Smooth muscle cell (in vitro differentiated cells): ENCODE results near the gene SH2D4B. TPM values are rescaled to one million over a fixed set of nuclear protein-coding genes. Genes with fewer than 3 reads are reported as not detected.

Experiments
- DNase-seq: peaks from one replicate; lab custom pipeline; 2025; ENCODE audit not compliant: unreplicated experiment; lab: John Stamatoyannopoulos, UW
- H2AFZ ChIP-seq: fragments of 200-600 bp; sonication (generic); 2 replicates; pipeline ENCODE4 v1.6.0; 2016; ENCODE audit warnings: antibody characterized with exemption, low read depth, mild to moderate bottlenecking
- H3F3A ChIP-seq: fragments of 200-600 bp; sonication (generic); 2 replicates; pipeline ENCODE4 v1.6.0; 2017; ENCODE audit warnings: antibody characterized with exemption, low read depth
- H3K27ac ChIP-seq: fragments of 200-600 bp; sonication (generic); 2 replicates; pipeline ENCODE4 v1.5.1; 2016; ENCODE audit warnings: low read depth, mild to moderate bottlenecking
- H3K27me3 ChIP-seq: fragments of 200-600 bp; sonication (generic); 2 replicates; pipeline ENCODE4 v1.6.1; 2016; ENCODE audit warnings: low read depth, mild to moderate bottlenecking
- H3K36me3 ChIP-seq: fragments of 200-600 bp; sonication (generic); 2 replicates; pipeline ENCODE4 v1.5.1; 2016; ENCODE audit warnings: low read depth
- H3K4me1 ChIP-seq: fragments of 200-600 bp; sonication (generic); 2 replicates; pipeline ENCODE4 v1.5.1; 2016; ENCODE audit warnings: low read depth
- H3K4me2 ChIP-seq: fragments of 200-600 bp; sonication (generic); 2 replicates; pipeline ENCODE4 v1.6.0; 2016; ENCODE audit warnings: mild to moderate bottlenecking
- H3K4me3 ChIP-seq: fragments of 200-600 bp; sonication (generic); 2 replicates; pipeline ENCODE4 v1.5.1; 2016; ENCODE audit warnings: mild to moderate bottlenecking
- H3K79me2 ChIP-seq: fragments of 200-600 bp; sonication (generic); 2 replicates; pipeline ENCODE4 v1.6.0; 2016; ENCODE audit warnings: low read depth, mild to moderate bottlenecking
- H3K9ac ChIP-seq: fragments of 200-600 bp; sonication (generic); 2 replicates; pipeline ENCODE4 v1.6.0; 2016; ENCODE audit warnings: low read depth
- H3K9me3 ChIP-seq: fragments of 200-600 bp; sonication (generic); replicated peaks from 2 replicates; pipeline ENCODE4 v1.5.1; 2016; ENCODE audit warnings: low read depth
- H4K20me1 ChIP-seq: fragments of 200-600 bp; sonication (generic); 2 replicates; pipeline ENCODE4 v1.6.0; 2016; ENCODE audit warnings: low read depth
- WGBS: methylation state at CpG from one replicate; pipeline ENCODE4 v1.1.7; 2016; ENCODE audit warnings: low lambda C conversion rate; 5-methylcytosine and 5-hydroxymethylcytosine counted together
- polyA plus RNA-seq: library from polyadenylated mRNA; unstranded; fragments of >200 nt; fragmentation: Nextera tagmentation; extraction: Ambion mirVana; gene quantifications from 2 replicates; pipeline ENCODE4 v1.2.1, GENCODE V29; 2016
- total RNA-seq: library from RNA; depleted of rRNA; stranded (reverse); fragments of >200 nt; gene quantifications from 2 replicates; pipeline ENCODE4 v1.2.3, GENCODE V29; 2014
- TF ChIP-seq, protein P1 (sequence below): fragments of 200-600 bp; sonication (generic); IDR thresholded peaks from 2 replicates; pipeline ENCODE4 v1.5.1; 2017; ENCODE audit warnings: borderline replicate concordance, mild to moderate bottlenecking, antibody characterized with exemption; ENCODE audit not compliant: insufficient read depth, poor library complexity, severe bottlenecking

The SH2D4B gene
- total and polyA plus RNA-seq, 2 experiments from 2014 or later: 0.13 TPM; not detected in 1

DNA sequence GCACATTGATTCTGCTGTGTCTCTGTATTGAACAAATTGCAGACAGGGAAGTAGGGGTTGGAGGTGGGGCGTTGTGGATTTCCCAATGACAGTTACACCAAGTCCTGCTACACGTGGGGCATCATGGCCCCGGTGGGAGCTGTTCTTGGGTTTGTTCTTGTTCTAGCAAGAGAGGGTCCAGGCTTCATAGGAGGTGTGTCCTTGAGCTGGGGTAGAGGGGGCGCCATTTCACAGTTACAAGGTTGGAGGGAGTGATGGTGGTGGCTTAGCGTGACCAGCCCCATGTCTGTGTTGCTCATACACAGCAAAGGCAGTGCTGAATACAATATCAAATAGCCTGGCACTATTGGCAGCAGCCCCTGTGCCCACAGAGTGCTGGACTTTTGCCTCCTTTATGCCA, 15.7 kb downstream of the SH2D4B start:
- H3F3A ChIP-seq: no peaks in the 10 kb centered on the region
- no peak for DNase-seq
- TF ChIP-seq, protein P1, sequence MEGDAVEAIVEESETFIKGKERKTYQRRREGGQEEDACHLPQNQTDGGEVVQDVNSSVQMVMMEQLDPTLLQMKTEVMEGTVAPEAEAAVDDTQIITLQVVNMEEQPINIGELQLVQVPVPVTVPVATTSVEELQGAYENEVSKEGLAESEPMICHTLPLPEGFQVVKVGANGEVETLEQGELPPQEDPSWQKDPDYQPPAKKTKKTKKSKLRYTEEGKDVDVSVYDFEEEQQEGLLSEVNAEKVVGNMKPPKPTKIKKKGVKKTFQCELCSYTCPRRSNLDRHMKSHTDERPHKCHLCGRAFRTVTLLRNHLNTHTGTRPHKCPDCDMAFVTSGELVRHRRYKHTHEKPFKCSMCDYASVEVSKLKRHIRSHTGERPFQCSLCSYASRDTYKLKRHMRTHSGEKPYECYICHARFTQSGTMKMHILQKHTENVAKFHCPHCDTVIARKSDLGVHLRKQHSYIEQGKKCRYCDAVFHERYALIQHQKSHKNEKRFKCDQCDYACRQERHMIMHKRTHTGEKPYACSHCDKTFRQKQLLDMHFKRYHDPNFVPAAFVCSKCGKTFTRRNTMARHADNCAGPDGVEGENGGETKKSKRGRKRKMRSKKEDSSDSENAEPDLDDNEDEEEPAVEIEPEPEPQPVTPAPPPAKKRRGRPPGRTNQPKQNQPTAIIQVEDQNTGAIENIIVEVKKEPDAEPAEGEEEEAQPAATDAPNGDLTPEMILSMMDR: no peak
- no peak overlapping the region for H2AFZ ChIP-seq
- no peaks in the 10 kb centered on the region for H3K27me3 ChIP-seq
- no peaks in the 10 kb centered on the region for H3K79me2 ChIP-seq
- H3K4me1 ChIP-seq: peaks cover 6% of the 10 kb centered on the region
- no peaks in the 10 kb centered on the region for H4K20me1 ChIP-seq
- no peaks in the 10 kb centered on the region for H3K36me3 ChIP-seq
- H3K27ac ChIP-seq: no peak overlapping the region
- H3K9ac ChIP-seq: no peak overlapping the region
- WGBS: 93% methylated on average over 5 of the region's 5 CpGs
- H3K4me2 ChIP-seq: no peak overlapping the region
- no peaks in the 10 kb centered on the region for H3K9me3 ChIP-seq
- no peak overlapping the region for H3K4me3 ChIP-seq

DNA sequence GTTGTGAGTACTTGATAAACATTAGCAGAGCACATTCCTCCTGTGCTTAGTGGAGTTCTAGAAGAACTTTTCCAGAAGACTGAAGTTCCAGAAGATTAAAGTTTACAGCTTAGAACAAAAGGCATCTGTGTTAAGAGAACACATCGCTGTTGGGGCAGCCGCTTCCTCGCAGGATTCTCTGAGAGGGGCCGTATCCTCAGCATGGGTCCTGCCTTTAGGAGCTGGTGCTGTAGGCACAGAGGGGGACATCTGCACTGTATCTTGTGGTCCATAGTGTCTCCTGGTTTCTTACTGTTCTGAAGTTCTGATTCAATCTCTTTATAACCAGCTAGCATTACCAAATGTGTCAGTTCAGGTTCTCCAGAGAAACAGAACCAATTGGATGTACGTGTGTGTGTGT, 16.3 kb downstream of the SH2D4B start:
- no peaks in the 10 kb centered on the region for H3K36me3 ChIP-seq
- no peak overlapping the region for H3K9ac ChIP-seq
- no peaks in the 10 kb centered on the region for H4K20me1 ChIP-seq
- no peak for DNase-seq
- H3K79me2 ChIP-seq: no peaks in the 10 kb centered on the region
- no peak overlapping the region for H3K27ac ChIP-seq
- no peak overlapping the region for H3K4me2 ChIP-seq
- TF ChIP-seq, protein P1: no peak
- peaks cover 6% of the 10 kb centered on the region for H3K4me1 ChIP-seq
- H3K9me3 ChIP-seq: no peaks in the 10 kb centered on the region
- WGBS: 91% methylated on average over 5 of the region's 5 CpGs
- H2AFZ ChIP-seq: no peak overlapping the region
- H3K27me3 ChIP-seq: no peaks in the 10 kb centered on the region
- H3F3A ChIP-seq: no peaks in the 10 kb centered on the region
- no peak overlapping the region for H3K4me3 ChIP-seq

DNA sequence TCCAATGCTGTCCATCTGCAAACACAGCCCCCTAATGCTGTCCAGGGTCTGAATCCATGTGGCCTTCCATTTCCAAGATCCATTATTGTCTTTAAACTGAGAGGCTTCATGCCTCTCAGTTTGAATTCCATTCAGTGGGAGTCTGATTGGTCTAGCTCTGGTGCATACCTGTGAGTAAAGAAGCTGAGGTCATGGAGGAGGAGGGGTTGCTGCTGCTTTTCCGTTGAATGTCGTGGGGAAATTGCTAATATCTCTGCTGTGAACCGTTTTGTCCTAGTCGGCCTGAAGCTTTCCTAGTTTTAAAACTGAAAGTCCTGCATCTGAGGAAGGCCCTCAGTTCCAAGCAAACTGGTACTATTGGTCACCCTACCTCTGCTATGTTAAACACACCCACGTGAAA, 17.7 kb downstream of the SH2D4B start:
- Histone ChIP-seq H3K9me3 (no peaks in the 10 kb centered on the region), H3K27ac (no peak overlapping the region), H3F3A (no peaks in the 10 kb centered on the region), H3K36me3 (no peaks in the 10 kb centered on the region), H3K4me2 (no peak overlapping the region), H4K20me1 (no peaks in the 10 kb centered on the region), H3K9ac (no peak overlapping the region), H3K4me3 (no peak overlapping the region), H3K27me3 (no peaks in the 10 kb centered on the region), H3K4me1 (peaks cover 6% of the 10 kb centered on the region), H2AFZ (no peak overlapping the region), H3K79me2 (no peaks in the 10 kb centered on the region)
- 53% methylated on average over 5 of the region's 5 CpGs for WGBS
- no peak for DNase-seq
- TF ChIP-seq, protein P1: no peak

DNA sequence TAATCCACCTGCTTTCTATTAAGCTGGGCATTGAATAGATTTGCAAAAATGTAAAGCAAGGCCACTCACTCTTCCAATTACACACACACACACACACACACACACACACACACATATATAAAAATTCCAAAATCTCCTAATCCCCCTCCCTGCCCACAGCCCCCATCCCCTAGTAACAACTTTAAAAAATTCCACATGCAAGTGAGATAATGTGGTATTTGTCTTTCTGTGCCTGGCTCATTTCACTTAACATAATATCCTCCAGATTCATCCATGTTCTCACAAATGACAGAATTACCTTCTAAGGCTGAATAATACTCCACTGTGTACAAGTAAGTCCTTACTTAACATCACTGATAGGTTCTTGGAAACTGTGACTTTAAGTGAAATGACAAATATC, 24.2 kb downstream of the SH2D4B start:
- no peak overlapping the region for H3K9ac ChIP-seq
- no peaks in the 10 kb centered on the region for H3K4me1 ChIP-seq
- no peak overlapping the region for H3K4me2 ChIP-seq
- H3F3A ChIP-seq: no peaks in the 10 kb centered on the region
- no peak for DNase-seq
- no peak overlapping the region for H3K4me3 ChIP-seq
- no peaks in the 10 kb centered on the region for H4K20me1 ChIP-seq
- no peaks in the 10 kb centered on the region for H3K36me3 ChIP-seq
- no peaks in the 10 kb centered on the region for H3K27me3 ChIP-seq
- no peak overlapping the region for H2AFZ ChIP-seq
- H3K9me3 ChIP-seq: no peaks in the 10 kb centered on the region
- TF ChIP-seq, protein P1: no peak
- H3K79me2 ChIP-seq: no peaks in the 10 kb centered on the region
- no peak overlapping the region for H3K27ac ChIP-seq
